ENCODE measurements around the gene ARL15. TPM values are rescaled to one million over a fixed set of nuclear protein-coding genes. Genes with fewer than 3 reads are reported as not detected.

The ARL15 gene
- total and polyA plus RNA-seq, 9 of the 15 experiments (the other 6 are each of a cell fraction or from before 2014, with no cell fraction given), result 18.5 to 80.4 (median 57.0) TPM

- TF ChIP-seq KAT7 (CRISPR knock-in tag; IDR thresholded peaks at IDR 0.05; ENCODE audit: borderline replicate concordance), result no peak; the same call in 1 of the 2 replicates
- peak; percentile 99 for TF ChIP-seq CC2D1A (IDR thresholded peaks at IDR 0.05)
- TF ChIP-seq, protein P1, sequence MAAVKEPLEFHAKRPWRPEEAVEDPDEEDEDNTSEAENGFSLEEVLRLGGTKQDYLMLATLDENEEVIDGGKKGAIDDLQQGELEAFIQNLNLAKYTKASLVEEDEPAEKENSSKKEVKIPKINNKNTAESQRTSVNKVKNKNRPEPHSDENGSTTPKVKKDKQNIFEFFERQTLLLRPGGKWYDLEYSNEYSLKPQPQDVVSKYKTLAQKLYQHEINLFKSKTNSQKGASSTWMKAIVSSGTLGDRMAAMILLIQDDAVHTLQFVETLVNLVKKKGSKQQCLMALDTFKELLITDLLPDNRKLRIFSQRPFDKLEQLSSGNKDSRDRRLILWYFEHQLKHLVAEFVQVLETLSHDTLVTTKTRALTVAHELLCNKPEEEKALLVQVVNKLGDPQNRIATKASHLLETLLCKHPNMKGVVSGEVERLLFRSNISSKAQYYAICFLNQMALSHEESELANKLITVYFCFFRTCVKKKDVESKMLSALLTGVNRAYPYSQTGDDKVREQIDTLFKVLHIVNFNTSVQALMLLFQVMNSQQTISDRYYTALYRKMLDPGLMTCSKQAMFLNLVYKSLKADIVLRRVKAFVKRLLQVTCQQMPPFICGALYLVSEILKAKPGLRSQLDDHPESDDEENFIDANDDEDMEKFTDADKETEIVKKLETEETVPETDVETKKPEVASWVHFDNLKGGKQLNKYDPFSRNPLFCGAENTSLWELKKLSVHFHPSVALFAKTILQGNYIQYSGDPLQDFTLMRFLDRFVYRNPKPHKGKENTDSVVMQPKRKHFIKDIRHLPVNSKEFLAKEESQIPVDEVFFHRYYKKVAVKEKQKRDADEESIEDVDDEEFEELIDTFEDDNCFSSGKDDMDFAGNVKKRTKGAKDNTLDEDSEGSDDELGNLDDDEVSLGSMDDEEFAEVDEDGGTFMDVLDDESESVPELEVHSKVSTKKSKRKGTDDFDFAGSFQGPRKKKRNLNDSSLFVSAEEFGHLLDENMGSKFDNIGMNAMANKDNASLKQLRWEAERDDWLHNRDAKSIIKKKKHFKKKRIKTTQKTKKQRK (IDR thresholded peaks at IDR 0.05; ENCODE audit: borderline replicate concordance, low read depth, low read length), result no peak
- peak; percentile 83 for TF ChIP-seq CREM (IDR thresholded peaks at IDR 0.05; ENCODE audit: low read depth)
- no peak for TF ChIP-seq NR2C2 (CRISPR knock-in tag; IDR thresholded peaks at IDR 0.05)
- peak; percentile 46; the same call in 1 of the 2 replicates for TF ChIP-seq NR2C2 (tag; IDR thresholded peaks at IDR 0.05)
- TF ChIP-seq ELF4 (CRISPR knock-in tag; IDR thresholded peaks at IDR 0.05), result peak; percentile 94
- peak; percentile 28; the same call in 1 of the 2 replicates for TF ChIP-seq LARP7 (IDR thresholded peaks at IDR 0.05)
- peak; percentile 57 for TF ChIP-seq SPI1 (IDR thresholded peaks at IDR 0.05; ENCODE audit: borderline replicate concordance, low read depth, low read length)
- peak; percentile 72 for TF ChIP-seq BHLHE40 (IDR thresholded peaks at IDR 0.05; ENCODE audit: low read length)
- TF ChIP-seq PCBP1 (IDR thresholded peaks at IDR 0.05; ENCODE audit: low read depth, low read length, poor library complexity, severe bottlenecking), result no peak
- TF ChIP-seq, protein P2, sequence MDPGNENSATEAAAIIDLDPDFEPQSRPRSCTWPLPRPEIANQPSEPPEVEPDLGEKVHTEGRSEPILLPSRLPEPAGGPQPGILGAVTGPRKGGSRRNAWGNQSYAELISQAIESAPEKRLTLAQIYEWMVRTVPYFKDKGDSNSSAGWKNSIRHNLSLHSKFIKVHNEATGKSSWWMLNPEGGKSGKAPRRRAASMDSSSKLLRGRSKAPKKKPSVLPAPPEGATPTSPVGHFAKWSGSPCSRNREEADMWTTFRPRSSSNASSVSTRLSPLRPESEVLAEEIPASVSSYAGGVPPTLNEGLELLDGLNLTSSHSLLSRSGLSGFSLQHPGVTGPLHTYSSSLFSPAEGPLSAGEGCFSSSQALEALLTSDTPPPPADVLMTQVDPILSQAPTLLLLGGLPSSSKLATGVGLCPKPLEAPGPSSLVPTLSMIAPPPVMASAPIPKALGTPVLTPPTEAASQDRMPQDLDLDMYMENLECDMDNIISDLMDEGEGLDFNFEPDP (CRISPR knock-in tag; IDR thresholded peaks at IDR 0.05), result no peak
- no peak for TF ChIP-seq ELF2 (CRISPR knock-in tag; IDR thresholded peaks at IDR 0.05)
- peak; percentile 98 for TF ChIP-seq SMAD4 (CRISPR knock-in tag; conservative IDR thresholded peaks at IDR 0.05)
- no peak for TF ChIP-seq KLF1 (tag; IDR thresholded peaks at IDR 0.05)
- peak; percentile 91; the same call in 1 of the 2 replicates for TF ChIP-seq GATAD2A (IDR thresholded peaks at IDR 0.05)
These were observed 15.4 kb upstream of the ARL15 start (continued) for GRCh38 chr5:54325610-54326311.

Data from K562 (cell line).